ENCODE results near the gene STAB1.

STAB1 gene

DNA sequence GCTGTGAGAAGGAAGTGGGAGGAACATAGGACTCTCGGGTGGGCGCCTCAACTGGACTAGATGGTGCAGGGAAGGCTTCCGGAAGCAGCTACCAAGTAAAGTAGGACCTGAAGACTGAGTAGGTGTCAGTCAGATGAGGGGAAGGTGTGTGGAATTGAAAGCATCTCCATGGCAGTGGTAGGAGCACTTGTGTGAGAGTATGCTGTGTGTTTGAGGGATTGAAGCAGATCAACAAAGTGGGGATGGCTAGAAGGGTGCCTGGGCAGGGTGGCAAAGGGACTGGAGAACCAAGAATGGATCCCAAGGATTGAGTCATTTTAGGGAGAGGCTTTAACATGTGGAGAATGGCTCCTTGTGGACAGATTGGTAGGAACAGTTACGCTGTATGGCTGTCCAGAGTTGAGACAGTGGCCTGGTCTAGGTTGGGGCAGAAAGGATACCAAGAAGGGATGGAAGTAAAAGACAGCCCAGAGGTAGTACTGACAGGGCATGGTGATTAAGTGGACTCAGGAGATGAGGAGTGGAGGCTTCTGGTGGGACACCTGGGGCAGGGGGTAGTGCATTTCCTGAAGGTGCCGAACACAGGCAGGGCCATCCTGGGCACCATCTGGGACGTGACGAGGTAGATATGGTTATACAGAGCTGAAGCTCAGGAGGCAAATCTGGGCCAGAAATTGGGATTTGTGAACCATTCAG, 42.7 kb downstream of the STAB1 start:
- DNase-seq = no peak

- no peak for DNase-seq
Measured at GRCh38 chr3:52539010-52539653, 44.0 kb downstream of the STAB1 start.

DNA sequence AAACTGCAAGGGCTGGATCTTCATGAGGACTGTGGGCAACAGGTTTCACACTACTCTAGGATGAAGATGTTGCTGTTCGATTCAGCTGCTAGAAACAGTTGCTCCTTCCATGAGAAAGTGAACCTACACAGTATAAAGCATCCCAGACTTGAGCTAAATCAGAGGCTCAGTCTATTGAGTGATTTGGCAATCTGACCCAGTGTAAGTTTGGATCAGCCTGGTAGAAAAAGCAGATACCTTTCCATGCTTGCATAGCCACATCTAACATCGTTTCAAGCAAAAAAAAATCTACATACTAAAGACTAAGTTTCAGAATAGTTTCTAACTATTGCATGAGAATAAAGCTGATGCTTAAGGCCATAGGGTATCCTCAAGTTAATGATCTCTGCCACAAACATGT, 45.9 kb downstream of the STAB1 start:
- no peak for DNase-seq

DNA sequence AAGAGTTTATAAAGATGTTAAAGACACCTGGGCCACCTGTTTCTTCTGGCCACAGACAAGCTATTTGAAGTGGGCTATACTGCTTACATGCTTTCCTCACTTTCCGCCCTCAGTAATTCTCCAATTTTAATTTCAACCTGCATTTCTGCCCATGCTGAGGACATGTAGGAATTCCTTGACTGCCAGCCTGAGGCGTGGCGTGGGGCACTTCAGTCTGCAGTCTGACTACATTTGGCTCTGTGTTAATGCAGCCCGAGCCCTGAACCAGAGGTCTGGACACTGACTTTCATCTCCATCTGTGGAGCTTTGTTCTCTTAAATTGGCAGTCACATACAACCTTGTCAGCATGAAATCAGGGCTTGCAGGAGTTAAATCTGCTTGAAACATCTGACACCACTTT, 49.8 kb downstream of the STAB1 start:
- no peak for DNase-seq

GRCh38 chr3:52546111-52546901, 51.2 kb downstream of the STAB1 start:
- DNase-seq = no peak

DNA sequence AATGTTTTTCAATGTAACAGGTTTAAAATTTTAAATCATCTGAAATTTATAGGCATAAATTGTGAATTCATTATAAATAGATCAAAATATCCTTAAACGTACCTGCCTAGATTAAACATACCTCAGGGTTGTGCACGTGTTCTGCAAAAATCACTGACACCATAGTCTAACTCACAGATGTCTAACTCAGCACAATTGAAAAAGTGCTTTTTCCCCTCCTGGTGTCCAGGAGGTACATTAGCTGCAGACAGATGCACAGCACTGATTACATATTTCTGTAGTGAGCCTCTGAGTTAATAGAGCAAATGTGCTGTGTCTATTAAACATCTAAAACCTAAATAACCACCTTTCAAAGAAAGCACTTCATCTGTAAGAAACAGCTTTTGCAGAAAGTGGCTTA, 52.0 kb downstream of the STAB1 start:
- DNase-seq = no peak

- DNase-seq = no peak
Measured at GRCh38 chr3:52551118-52551517, 56.0 kb downstream of the STAB1 start.

- DNase-seq = no peak
Measured at GRCh38 chr3:52552089-52552488, 57.0 kb downstream of the STAB1 start.

- no peak for DNase-seq
Measured at GRCh38 chr3:52554026-52554755, 59.1 kb downstream of the STAB1 start.

DNA sequence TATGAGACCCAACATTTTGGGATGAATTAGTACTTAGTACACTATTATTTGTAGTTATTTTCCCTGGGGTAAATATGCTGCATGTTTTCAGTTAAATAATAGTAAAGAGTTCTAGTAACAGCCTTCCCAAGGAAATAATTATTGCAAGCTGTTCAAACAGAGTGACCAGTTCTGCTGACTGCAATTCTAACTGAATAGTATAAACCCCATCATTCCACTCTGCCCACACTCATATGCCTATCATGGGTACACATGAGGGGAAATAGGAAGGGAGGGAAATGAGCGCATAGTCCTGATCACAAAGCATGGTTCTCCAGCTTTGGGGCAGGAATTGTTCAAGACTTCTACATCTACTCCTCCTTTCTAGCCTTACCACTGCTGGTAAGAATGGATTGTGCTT, 59.9 kb downstream of the STAB1 start:
- DNase-seq = no peak

DNA sequence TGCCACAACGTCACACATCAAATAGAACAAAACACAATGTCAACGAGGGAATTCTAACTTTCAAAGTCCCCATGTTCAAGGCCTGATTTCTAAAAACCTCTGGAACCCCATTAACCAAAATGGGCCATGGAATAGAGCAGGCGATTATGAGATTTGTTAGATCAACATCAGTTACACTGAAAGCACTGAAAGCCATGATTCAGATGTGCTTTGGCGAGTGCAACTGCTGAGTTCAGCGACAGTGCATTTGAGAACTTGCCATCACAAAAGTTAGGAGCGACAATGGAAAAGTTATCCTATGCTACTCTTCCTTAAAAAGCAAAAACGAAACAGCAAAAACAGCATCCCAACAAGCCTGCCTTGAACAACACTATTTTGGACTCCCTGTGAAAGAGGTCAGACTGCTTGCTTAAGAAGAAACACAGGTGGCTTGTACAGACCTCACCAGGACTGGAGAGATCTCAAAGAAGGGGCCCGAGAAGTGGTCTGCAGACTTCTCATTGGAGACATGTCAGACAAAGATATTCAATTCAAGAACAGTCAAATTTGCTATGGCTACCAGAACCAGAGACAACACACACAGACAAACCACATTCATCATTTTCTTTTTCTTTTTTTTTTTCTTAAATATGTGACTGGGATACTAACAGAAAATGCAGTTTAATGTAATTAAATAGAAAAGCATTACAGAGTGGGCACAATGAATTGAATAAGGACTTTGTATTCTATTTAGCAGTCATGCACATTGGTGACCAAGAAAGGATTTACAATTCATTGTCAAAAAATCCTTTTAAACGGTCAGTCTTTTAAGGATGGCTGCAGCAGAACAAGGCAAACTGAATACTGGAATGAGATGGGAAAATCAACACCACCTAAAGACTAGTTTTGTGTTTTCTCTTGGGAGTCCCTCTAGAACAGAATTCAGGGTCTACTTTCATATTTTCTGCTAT, 62.1 kb downstream of the STAB1 start:
- DNase-seq = no peak

- no peak for DNase-seq
Measured at GRCh38 chr3:52558436-52558835, 63.3 kb downstream of the STAB1 start.

- DNase-seq = no peak
Measured at GRCh38 chr3:52561028-52561747, 66.0 kb downstream of the STAB1 start.

DNA sequence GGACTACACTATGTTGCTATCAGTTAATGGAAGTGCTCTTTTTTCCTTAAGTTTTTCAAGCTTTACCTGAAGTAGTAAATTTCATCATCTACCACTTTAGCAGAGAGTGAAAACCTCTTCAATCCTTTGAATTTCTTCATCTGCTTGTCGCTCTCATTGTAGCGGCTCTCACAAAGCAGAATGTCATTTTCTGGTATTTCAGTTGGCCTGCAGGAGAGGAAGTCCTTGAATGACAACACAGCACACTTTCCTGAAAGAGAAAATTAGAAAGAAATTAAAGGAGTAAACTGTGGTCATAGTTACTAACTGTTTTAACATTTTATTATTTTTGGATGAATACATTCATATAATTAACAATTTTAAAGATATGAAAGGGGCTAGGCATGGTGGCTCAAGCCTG, 68.8 kb downstream of the STAB1 start:
- DNase-seq = no peak

DNA sequence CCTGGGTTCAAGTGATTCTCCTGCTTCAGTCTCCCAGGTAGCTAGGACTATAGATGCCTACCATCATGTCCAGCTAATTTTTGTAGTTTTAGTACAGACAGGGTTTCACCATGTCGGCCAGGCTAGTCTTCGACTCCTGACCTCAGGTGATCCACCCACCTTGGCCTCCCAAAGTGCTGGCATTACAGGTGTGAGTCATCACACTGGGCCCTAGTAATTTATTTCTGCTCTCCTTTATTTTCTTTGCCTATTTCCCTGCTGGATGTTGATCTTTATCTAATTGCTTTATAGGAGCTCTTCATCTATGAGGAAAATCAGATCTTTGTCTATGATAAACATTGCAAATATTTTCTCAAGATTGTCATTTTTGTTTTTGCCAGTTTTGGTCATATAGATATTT, 72.9 kb downstream of the STAB1 start:
- no peak for DNase-seq

DNA sequence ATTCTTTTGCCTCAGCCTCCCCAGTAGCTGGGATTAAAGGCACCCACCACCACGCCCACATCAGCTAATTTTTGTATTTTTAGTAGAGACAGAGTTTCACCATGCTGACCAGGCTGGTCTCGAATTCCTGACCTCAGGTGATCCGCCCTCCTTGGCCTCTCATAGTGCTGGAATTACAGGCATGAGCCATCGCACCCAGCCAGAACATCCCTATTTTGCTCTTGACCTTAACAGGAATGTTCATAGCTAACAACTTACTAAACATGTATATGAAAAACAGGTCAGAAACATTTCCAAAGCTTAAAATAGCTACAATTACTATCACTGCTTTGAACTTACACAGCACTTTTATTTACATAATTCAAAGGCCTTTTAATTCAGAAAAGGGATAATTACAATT, 74.9 kb downstream of the STAB1 start:
- DNase-seq = no peak

DNA sequence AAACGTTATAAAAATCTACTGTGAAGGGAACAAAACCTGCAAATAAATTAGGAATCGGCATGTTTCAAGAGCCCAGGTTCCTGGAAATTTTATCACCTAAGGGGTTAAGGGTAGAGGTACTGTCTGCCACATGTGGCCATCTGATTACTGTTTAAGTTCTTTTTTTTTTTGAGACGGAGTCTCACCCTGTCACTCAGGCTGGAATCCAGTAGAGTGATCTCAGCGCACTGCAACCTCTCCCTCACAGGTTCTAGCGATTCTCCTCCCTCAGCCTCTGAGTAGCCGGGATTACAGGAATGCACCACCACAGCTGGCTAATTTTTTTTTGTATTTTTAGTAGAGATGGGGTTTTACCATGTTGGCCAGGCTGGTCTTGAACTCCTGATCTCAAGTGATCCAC, 77.1 kb downstream of the STAB1 start:
- DNase-seq = no peak
